GM21723 (cell line): ENCODE results near the gene MTARC1.

Experiments
- ATAC-seq: cut with Tn5 transposase; IDR thresholded peaks from one replicate; pipeline ENCODE4 v1.9.1; 2021; ENCODE audit warnings: mild to moderate bottlenecking, moderate library complexity; ENCODE audit not compliant: unreplicated experiment

The MTARC1 gene

DNA sequence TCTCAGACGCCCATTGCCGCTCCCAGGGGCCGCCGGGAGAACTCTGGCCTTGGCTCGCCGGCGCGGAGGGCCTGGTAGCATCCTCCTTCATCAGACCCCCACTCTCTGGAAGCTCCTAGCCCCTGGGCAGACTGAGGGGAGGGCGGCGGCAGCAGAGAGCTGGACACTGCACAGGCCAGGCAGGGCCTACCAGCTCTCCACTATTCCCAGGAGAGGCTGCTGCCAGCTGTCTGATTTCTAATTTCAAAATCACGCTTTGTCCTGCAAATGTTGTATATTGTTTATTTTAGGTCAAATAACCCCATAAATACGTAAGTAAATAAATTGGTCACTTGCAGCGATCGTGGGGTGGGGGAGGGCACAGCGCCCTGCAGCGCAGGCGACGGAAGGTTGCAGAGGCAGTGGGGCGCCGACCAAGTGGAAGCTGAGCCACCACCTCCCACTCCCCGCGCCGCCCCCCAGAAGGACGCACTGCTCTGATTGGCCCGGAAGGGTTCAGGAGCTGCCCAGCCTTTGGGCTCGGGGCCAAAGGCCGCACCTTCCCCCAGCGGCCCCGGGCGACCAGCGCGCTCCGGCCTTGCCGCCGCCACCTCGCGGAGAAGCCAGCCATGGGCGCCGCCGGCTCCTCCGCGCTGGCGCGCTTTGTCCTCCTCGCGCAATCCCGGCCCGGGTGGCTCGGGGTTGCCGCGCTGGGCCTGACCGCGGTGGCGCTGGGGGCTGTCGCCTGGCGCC, at the start of gene MTARC1:
Gene MTARC1 (plus strand): TSS at position 577 of the 732 bp plus-strand sequence. CDS start 32 bp downstream, at position 609.
- peak; percentile 73 for ATAC-seq

DNA sequence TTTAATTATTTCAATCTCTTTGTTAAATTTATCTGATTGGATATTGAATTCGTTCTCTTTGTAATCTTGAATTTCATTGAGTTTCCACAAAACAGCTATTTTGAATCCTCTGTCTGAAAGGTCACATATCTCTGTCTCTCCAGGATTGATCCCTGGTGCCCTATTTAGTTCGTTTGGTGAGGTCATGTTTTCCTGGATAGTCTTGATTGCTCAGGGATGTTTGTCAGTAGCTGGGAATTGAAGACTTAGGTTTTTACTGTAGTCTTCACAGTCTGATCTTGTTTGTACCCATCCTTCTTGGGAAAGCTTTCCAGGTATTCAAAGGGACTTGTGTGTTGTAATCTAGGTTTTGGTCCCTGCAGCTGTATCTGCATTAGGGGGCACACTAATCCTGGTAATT, 45.4 kb upstream of the MTARC1 start:
- no peak for ATAC-seq

DNA sequence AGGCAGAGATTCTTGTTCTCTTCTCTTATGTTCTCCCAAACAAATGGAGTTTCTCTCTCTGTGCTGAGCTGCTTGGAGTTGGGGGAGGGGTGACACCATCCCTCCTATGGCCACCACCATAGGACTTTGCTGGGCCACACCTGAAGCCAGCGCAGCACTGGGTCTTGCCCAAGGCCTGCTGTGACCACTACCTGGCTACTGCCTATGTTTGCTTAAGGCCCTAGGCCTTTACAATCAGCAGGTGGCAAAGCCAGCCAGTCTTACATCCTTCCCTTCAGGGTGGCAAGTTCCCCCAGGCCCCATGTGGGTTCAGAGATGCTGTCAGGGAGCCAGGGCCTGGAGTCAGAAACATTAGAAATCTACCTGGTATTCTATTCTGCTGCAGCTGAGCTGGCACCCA, 44.9 kb upstream of the MTARC1 start:
- ATAC-seq = no peak

DNA sequence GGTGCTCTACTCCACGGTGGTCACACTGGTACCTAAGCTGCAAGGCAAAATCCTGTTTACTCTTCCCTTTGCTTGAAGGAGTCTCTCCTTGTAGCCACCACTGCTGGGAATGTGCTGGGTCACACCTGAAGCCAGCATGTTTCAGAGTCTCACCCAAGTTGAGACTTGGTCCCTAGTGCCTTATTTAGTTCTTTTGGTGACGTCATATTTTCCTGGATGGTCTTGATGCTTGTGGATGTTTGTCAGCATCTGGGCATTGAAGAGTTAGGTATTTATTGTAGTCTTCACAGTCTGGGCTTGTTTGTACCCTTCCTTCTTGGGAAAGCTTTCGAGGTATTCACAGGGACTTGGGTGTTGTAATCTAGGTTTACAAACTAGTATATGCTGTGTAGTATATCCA, 44.2 kb upstream of the MTARC1 start:
- no peak for ATAC-seq

DNA sequence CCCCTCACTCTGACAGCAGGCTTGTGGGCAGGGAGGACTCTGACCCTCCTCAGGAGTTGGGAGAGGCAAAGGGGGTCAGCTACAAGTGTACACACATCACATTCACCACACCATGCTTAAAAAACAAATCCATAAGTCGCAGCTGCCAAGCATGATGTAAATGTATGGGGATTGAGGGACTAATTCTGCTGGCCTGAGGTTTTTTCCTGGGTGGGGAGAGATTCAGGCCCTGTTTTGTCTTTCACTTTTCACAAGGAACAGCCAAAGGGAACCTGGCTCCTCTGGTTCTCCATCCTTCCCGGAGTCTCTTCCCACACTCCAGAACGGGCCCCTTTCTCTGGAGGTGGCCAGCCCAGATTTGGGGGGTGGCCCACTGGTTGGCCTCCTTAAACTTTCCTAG, 39.9 kb upstream of the MTARC1 start:
- ATAC-seq = no peak

DNA sequence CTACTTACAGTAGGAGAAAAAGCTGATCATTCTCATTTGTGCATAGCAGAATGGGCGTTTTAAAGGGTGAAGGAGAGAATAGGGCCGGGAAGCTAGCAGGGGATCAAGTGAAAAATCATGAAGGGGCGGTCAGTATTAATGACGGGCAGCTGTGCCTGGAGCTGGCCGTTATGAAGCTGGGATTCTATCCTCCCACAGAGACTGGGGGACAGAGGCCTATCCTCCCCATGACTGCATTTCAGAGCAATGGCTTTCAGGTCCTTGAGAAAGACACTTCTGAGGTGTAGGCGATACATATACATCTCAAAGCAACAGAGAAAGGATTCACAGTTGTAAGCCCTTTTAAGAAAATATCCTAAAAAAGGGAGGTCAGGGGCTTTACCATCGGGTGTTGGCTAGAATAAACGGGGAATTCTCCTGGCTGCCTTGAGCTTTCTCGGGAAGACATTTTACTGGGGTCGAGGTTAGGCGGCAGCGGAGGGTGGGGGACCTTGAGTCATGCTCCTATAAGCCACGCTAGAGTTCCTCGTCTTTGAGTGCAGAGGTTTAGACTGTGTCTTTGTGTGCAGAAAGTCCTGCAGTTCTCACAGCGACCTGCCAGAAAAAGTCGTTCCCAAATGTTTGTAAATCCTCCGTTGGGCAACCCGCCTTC, 39.1 kb upstream of the MTARC1 start:
- no peak for ATAC-seq

DNA sequence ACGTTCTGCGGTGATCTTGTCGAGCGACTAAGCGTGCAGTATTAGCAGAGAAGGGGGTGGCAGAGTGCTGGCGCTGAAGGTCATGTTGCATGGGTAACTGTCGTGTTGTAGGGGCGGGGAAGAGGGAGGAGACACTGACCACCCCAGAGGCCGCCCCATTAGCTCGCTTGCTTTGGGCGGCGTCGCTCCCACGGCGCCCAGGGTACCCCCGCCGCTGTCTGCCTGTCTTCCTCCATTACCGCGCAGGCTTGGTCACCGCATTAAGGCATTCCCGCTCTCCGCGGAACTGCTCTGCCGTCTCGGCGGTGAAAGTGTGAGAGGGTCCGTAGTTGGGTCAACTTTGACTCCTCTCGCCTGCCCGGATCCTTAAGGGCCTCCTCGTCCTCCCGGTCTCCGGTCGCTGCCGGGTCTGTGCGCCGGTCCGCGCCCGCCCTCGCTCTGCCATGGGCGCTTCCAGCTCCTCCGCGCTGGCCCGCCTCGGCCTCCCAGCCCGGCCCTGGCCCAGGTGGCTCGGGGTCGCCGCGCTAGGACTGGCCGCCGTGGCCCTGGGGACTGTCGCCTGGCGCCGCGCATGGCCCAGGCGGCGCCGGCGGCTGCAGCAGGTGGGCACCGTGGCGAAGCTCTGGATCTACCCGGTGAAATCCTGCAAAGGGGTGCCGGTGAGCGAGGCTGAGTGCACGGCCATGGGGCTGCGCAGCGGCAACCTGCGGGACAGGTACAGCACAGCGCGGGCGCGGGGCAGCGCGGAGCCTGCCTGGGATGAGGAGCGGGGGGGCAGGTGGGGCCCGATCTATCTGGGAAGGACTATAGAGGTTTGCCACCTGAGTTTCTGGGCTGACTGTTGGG, 38.4 kb upstream of the MTARC1 start, which contains the start of gene MTARC2:
Gene MTARC2 (plus strand): TSS at position 234 of the 846 bp plus-strand sequence. CDS start 210 bp downstream, at position 444.
- ATAC-seq = peak; percentile 93

DNA sequence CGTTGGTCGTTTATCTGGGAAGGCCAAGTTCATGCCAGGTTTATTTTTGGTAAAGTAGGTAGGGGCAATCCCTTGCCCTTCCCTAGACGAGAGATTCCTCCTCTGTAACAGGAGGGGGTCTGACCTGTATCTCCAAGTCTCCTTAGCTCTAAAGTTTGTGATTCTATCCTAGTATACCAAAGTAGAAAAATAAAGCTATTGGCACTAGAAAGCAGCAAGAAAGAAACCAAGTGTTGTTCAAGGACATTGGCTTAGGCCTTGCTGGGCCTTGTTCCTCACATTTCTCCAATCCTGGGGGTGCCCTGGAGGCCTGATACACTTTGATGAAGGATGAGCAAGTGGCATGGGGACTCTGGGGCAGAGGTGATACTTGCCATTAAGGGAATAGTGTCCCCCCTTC, 37.8 kb upstream of the MTARC1 start:
- no peak for ATAC-seq

DNA sequence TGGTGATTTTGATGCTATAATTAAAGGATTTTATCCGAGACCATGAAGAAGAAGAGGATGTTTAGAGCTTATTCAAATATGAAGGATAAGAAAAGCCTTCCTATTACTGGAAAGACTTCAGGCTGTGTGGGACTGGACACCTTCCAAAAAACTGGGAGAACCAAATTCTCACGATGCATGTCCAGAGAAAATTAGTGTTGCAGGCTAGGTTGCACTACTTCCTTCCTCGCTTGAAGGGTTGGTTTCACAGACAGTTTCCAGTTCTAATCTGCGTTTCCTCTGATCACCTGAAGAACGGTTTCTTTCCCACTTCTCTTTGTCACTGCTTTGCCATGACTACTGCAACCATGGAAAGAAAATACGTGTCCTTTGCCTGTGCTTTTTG, 36.6 kb upstream of the MTARC1 start:
- no peak for ATAC-seq

DNA sequence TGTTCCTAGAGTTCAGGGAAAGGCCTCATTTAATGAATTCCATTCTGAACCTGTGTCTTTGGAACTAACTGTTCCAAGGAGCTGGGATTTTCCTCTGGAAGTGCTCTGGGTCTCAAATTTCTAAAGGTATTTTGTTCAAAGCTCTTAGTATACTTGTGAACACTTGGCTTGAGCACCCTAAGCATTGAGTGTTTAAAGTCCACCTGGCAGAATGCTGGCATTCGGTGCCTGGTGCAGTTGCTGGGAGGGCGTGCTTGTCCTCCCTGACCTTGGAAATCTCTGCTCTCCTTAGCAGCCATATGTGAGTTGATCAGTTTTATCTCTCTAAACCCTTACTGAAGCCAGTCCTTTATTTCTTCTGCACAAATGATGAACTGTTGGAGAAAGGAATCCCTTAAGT, 35.6 kb upstream of the MTARC1 start:
- no peak for ATAC-seq

DNA sequence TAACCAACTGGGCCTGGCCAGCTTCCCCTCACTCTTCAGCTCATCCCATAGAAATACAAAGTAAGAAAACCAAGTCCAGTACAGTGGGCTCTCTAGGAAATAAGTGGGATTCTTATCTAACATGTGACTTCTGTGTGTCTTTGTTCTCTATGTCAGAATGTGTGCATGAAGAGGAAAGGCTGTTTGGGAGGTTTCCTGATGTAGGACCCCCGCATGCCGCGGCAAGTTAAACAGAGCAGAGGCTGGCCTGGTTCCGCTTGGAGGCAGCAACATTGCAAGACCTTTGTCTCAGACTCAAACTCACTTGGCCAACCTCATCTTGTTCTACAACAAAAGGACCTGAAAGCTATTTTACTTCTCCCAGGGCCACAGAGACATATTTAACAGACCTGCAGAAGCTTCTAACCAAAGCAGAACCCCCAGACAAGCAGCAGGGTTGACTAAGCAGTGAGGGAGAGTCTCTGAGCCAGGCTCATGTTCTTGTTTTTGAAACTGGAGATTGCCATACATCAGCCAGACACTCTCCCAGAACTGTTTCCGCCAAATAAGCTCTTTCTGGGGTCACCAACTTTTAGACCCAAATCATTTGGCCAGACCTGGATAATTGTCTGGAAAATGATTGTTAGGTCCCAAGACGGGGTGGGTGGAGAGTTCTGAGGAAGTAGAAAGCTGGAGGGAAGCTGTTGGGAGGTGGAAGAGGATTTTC, 32.3 kb upstream of the MTARC1 start:
- ATAC-seq = no peak

DNA sequence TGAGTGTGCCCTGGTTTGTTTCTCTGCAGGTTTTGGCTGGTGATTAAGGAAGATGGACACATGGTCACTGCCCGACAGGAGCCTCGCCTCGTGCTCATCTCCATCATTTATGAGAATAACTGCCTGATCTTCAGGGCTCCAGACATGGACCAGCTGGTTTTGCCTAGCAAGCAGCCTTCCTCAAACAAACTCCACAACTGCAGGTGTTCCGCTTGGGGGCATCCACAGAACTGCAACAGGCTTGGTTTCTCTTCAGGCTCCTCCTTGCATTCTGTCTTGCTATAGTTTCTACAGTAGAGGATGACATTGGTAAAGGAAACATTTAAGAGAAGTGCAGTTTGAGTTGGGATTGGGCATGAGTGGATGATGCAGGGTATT, 31.8 kb upstream of the MTARC1 start:
- no peak for ATAC-seq

DNA sequence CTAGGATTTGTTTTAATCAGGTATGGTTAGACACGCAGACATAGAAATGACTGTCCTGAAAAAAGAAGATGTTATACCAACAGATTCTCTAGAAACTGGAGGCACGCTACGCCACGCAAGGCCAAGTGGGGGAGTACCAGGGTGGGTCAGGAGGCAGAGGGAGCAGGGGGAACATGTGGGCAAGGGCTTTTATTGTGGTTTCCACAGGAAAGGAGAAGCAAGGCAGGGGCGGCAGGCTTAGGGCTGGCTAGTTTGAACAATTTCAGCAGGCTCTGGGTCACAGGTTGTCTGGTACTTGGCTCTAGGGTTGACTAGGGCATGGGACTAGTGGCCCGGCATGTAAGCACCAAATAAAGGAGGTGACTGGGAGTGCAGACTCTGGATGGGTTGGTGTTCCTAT, 31.4 kb upstream of the MTARC1 start:
- no peak for ATAC-seq

DNA sequence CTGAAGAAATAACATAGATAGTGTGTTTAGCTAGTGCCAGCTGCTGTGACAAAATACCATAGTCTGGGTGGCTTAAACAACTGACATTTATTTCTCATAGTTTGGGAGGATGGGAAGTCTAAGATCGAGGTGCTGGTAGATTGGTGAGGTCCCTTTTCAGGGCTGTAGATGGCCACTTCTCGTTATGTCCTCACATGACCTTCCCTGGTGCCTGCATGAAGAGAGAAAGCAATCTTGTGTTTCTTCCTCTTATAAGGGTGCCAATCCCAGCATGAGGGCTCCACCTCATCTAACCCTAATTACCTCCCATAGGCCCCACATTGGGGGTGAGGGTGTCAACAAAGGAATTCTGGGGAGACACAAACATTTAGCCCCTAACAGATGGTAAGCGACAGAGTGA, 29.3 kb upstream of the MTARC1 start:
- ATAC-seq = no peak

DNA sequence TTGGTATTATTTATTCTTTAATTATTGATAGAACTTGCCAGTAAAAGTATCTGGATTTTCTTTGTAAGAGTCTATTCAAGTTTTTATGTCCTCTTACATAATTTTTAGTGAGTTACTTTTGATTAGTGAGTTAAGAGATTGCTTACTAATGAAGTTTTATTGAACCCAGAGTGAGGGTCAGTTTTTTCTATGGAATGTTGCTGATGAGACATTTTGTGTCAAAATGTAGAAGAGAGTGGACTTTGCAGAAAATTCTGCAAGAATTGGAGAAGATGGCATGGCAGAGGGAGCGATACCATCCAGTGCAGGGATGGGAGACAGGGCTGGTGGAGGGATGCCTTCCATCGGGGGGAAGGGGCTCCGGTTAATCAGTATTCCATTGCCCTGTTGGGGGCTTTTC, 27.6 kb upstream of the MTARC1 start:
- no peak for ATAC-seq

DNA sequence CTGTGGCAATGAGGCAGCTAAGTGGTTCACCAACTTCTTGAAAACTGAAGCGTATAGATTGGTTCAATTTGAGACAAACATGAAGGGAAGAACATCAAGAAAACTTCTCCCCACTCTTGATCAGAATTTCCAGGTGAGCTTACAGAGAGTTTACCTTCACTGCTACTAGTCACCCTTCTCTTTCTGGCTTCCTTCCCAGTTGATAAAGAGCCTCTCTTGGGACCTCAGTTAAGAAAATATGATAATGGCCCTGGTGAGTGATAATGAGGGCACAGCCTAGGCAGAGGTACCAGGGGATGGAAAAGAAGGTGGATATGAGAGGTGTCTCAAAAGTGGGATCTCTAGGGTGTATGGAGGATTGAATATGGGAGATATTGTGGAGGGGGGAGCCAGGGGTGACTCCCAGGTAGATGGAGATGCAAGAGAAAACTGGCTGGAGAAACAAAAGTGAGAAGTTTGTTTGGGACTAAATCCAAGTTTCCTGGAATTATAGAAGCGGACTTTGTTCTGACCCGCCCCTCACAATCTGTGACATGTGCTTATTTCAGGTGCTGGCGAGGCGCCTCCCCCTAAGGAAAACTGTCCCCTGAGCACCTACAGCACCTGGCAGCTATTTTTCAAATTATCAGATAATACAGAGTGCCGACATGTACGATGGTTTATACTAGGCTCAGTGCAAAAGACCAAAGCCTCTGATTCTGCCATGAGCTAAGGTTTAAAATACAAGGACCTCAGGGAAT, 24.9 kb upstream of the MTARC1 start:
- no peak for ATAC-seq

DNA sequence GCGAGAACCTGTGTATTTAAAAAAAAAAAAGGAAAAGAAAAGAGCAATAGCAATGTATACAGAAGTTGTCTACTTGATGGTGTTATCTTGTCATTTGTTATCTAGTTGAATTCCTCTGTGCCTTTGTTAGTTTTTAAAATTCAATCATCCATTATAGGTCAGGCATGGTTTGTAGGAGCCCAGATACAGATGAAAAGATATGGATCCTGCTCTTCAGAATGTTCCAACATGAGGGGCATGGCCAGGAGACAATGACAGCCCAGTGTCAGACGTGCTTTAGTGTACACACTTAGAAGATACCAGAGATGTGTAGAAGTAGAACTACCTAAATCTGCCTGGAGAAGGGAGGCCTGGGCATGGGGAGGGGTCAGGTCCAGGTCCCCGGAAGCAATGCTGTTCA, 22.0 kb upstream of the MTARC1 start:
- ATAC-seq = no peak

DNA sequence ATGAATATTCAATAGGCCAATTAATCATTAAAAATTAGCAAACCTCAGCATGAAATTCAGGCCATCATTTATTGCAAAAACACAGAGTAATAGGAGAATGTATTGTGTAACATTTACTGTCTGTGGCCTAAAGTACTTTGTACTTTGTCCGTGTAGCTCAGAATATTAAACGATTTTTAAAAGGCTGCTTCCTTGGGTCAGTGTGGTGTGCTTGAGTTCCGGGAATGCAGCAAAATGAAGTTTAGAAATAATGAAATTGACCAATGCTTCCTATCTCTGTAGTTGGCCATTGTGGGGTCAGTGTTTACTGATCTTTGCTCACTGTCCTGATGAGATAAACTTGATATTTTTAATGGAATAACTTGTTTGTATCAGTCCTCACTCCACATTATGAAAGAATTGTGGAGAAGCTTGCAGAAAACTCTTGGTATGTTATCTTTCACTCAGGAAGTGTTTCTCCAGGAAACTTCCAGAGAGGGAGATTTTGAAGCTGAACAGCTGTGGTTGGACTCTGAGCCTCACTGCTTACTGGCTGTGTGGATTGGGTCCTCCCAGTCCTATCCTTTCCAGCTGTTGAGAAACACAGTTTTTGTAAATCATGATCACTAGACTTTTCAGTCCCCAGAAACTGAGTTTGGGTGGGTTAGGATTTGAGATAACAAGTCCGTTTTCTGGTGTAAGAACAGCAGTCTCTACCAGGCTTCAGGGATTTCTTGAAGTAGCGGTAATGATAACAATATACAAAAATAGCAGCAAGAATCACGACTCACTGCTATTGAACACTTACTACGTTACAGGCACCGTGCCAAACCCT, 19.2 kb upstream of the MTARC1 start:
- no peak for ATAC-seq

DNA sequence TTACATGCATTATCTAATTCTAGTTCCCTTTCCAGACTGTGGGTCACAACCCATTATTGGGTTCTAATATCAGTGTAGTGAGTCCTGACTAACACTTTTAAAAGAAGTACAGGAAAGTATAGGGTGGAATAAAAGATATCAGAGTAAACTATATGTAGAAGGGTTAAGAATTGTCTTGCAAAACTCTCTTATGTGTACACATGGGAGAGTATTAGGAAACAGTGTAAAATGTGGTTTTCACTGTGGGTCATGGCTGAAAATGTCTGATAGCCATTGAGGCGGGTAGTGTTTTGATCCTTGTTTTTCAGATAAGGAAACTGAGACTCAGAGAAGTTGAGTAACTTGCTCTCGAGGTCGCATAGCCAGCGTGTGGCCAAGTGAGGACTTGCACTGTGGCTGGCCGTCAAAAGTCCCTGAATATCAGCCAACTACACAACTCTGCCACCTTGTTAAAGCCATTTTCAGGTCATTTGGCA, 18.5 kb upstream of the MTARC1 start:
- no peak for ATAC-seq
